ENCODE measurements around the gene VTCN1. TPM values are rescaled to one million over a fixed set of nuclear protein-coding genes. Genes with fewer than 3 reads are reported as not detected.

The VTCN1 gene
- total and polyA plus RNA-seq, 2 of the 8 experiments (the other 6 are each of a cell fraction or from before 2014, with no cell fraction given): 0.32 TPM; not detected in 1

DNA sequence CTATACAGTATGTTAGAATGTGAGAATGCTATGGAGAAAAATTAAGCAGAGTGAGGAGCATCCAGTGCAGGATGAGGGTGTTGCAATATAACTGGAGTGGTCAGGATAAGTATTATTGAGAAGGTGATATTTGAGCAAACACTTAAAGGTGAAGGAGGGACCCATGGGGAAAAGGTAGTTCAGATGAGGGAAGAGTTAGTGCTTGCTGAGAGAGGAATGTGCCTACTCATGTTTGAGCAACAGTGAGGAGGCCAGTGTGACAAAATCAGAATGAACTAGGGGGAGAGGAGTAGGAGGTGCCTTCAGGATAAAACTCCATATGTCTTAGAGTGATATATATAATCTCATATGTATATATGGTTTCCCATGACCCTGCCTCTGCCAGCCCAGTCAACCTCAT is 82.9 kb downstream of the VTCN1 start (continued):
- TF ChIP-seq, protein P1, sequence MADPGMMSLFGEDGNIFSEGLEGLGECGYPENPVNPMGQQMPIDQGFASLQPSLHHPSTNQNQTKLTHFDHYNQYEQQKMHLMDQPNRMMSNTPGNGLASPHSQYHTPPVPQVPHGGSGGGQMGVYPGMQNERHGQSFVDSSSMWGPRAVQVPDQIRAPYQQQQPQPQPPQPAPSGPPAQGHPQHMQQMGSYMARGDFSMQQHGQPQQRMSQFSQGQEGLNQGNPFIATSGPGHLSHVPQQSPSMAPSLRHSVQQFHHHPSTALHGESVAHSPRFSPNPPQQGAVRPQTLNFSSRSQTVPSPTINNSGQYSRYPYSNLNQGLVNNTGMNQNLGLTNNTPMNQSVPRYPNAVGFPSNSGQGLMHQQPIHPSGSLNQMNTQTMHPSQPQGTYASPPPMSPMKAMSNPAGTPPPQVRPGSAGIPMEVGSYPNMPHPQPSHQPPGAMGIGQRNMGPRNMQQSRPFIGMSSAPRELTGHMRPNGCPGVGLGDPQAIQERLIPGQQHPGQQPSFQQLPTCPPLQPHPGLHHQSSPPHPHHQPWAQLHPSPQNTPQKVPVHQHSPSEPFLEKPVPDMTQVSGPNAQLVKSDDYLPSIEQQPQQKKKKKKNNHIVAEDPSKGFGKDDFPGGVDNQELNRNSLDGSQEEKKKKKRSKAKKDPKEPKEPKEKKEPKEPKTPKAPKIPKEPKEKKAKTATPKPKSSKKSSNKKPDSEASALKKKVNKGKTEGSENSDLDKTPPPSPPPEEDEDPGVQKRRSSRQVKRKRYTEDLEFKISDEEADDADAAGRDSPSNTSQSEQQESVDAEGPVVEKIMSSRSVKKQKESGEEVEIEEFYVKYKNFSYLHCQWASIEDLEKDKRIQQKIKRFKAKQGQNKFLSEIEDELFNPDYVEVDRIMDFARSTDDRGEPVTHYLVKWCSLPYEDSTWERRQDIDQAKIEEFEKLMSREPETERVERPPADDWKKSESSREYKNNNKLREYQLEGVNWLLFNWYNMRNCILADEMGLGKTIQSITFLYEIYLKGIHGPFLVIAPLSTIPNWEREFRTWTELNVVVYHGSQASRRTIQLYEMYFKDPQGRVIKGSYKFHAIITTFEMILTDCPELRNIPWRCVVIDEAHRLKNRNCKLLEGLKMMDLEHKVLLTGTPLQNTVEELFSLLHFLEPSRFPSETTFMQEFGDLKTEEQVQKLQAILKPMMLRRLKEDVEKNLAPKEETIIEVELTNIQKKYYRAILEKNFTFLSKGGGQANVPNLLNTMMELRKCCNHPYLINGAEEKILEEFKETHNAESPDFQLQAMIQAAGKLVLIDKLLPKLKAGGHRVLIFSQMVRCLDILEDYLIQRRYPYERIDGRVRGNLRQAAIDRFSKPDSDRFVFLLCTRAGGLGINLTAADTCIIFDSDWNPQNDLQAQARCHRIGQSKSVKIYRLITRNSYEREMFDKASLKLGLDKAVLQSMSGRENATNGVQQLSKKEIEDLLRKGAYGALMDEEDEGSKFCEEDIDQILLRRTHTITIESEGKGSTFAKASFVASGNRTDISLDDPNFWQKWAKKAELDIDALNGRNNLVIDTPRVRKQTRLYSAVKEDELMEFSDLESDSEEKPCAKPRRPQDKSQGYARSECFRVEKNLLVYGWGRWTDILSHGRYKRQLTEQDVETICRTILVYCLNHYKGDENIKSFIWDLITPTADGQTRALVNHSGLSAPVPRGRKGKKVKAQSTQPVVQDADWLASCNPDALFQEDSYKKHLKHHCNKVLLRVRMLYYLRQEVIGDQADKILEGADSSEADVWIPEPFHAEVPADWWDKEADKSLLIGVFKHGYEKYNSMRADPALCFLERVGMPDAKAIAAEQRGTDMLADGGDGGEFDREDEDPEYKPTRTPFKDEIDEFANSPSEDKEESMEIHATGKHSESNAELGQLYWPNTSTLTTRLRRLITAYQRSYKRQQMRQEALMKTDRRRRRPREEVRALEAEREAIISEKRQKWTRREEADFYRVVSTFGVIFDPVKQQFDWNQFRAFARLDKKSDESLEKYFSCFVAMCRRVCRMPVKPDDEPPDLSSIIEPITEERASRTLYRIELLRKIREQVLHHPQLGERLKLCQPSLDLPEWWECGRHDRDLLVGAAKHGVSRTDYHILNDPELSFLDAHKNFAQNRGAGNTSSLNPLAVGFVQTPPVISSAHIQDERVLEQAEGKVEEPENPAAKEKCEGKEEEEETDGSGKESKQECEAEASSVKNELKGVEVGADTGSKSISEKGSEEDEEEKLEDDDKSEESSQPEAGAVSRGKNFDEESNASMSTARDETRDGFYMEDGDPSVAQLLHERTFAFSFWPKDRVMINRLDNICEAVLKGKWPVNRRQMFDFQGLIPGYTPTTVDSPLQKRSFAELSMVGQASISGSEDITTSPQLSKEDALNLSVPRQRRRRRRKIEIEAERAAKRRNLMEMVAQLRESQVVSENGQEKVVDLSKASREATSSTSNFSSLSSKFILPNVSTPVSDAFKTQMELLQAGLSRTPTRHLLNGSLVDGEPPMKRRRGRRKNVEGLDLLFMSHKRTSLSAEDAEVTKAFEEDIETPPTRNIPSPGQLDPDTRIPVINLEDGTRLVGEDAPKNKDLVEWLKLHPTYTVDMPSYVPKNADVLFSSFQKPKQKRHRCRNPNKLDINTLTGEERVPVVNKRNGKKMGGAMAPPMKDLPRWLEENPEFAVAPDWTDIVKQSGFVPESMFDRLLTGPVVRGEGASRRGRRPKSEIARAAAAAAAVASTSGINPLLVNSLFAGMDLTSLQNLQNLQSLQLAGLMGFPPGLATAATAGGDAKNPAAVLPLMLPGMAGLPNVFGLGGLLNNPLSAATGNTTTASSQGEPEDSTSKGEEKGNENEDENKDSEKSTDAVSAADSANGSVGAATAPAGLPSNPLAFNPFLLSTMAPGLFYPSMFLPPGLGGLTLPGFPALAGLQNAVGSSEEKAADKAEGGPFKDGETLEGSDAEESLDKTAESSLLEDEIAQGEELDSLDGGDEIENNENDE (IDR thresholded peaks at IDR 0.05; ENCODE audit: insufficient replicate concordance, low read length): no peak
- TF ChIP-seq CEBPB (IDR thresholded peaks at IDR 0.05; ENCODE audit: low read depth, low read length): peak; percentile 64
- peak; percentile 93 for TF ChIP-seq BACH1 (IDR thresholded peaks at IDR 0.05; ENCODE audit: low read length)

Data from H1 (cell line).